HEK293 (cell line): ENCODE data around the gene CNTFR.

Experiments used
- GLIS1 ChIP-seq: fragments of 450-650 bp; formaldehyde crosslinking; IDR thresholded peaks from 2 replicates; pipeline ENCODE4 v1.5.1; 2016; ENCODE audit warnings: missing biosample characterization, missing genetic modification characterization
- MZF1 ChIP-seq: fragments of 450-650 bp; formaldehyde crosslinking; IDR thresholded peaks from 2 replicates; pipeline ENCODE4 v1.5.1; 2017; ENCODE audit warnings: missing biosample characterization, missing genetic modification characterization, borderline replicate concordance
- ZBTB48 ChIP-seq: fragments of 450-650 bp; formaldehyde crosslinking; IDR thresholded peaks from 2 replicates; pipeline ENCODE4 v1.5.1; 2016; ENCODE audit warnings: missing biosample characterization, missing genetic modification characterization
- ZFP69B ChIP-seq: fragments of 450-650 bp; formaldehyde crosslinking; IDR thresholded peaks from 2 replicates; pipeline ENCODE4 v1.5.1; 2016; ENCODE audit warnings: missing biosample characterization, missing genetic modification characterization
- ZNF132 ChIP-seq: fragments of 450-650 bp; formaldehyde crosslinking; IDR thresholded peaks from 2 replicates; pipeline ENCODE4 v1.5.1; 2017; ENCODE audit warnings: missing biosample characterization, missing genetic modification characterization, borderline replicate concordance
- ZNF155 ChIP-seq: fragments of 450-650 bp; formaldehyde crosslinking; IDR thresholded peaks from 2 replicates; pipeline ENCODE4 v1.5.1; 2016; ENCODE audit warnings: missing biosample characterization, missing genetic modification characterization
- ZNF248 ChIP-seq: fragments of 450-650 bp; formaldehyde crosslinking; IDR thresholded peaks from 2 replicates; pipeline ENCODE4 v1.5.1; 2017; ENCODE audit warnings: missing biosample characterization, missing genetic modification characterization
- ZNF366 ChIP-seq: fragments of 450-650 bp; formaldehyde crosslinking; conservative IDR thresholded peaks from 2 replicates; pipeline ENCODE4 v1.5.1; 2016; ENCODE audit warnings: missing biosample characterization, missing genetic modification characterization
- ZNF624 ChIP-seq: fragments of 450-650 bp; formaldehyde crosslinking; IDR thresholded peaks from 2 replicates; pipeline ENCODE4 v1.5.1; 2017; ENCODE audit warnings: missing biosample characterization, missing genetic modification characterization
- ZNF654 ChIP-seq: fragments of 450-650 bp; formaldehyde crosslinking; IDR thresholded peaks from 2 replicates; pipeline ENCODE4 v1.5.1; 2016; ENCODE audit warnings: low read depth, missing biosample characterization, missing genetic modification characterization
- ZNF785 ChIP-seq: fragments of 450-650 bp; formaldehyde crosslinking; IDR thresholded peaks from 2 replicates; pipeline ENCODE4 v1.5.1; 2016; ENCODE audit warnings: missing biosample characterization, missing genetic modification characterization
- ZSCAN23 ChIP-seq: fragments of 450-650 bp; formaldehyde crosslinking; IDR thresholded peaks from 2 replicates; pipeline ENCODE4 v1.5.1; 2016; ENCODE audit warnings: missing biosample characterization, missing genetic modification characterization
- ZSCAN30 ChIP-seq: fragments of 450-650 bp; IDR thresholded peaks from 2 replicates; pipeline ENCODE4 v1.5.1; 2018; ENCODE audit warnings: missing biosample characterization, mild to moderate bottlenecking, missing genetic modification characterization, moderate library complexity
- TF ChIP-seq, protein P1 (sequence below): fragments of 450-650 bp; formaldehyde crosslinking; IDR thresholded peaks from 2 replicates; pipeline ENCODE4 v1.5.1; 2016; ENCODE audit warnings: missing biosample characterization, missing genetic modification characterization, borderline replicate concordance
- TF ChIP-seq, protein P2 (sequence below): fragments of 450-650 bp; formaldehyde crosslinking; IDR thresholded peaks from 2 replicates; pipeline ENCODE4 v1.5.1; 2017; ENCODE audit warnings: missing biosample characterization, missing genetic modification characterization
- TF ChIP-seq, protein P3 (sequence below): fragments of 450-650 bp; formaldehyde crosslinking; IDR thresholded peaks from 2 replicates; pipeline ENCODE4 v1.5.1; 2017; ENCODE audit warnings: missing biosample characterization, missing genetic modification characterization
- TF ChIP-seq, protein P4 (sequence below): fragments of 450-650 bp; formaldehyde crosslinking; IDR thresholded peaks from 2 replicates; pipeline ENCODE4 v1.5.1; 2016; ENCODE audit warnings: missing biosample characterization, missing genetic modification characterization

CNTFR gene

DNA sequence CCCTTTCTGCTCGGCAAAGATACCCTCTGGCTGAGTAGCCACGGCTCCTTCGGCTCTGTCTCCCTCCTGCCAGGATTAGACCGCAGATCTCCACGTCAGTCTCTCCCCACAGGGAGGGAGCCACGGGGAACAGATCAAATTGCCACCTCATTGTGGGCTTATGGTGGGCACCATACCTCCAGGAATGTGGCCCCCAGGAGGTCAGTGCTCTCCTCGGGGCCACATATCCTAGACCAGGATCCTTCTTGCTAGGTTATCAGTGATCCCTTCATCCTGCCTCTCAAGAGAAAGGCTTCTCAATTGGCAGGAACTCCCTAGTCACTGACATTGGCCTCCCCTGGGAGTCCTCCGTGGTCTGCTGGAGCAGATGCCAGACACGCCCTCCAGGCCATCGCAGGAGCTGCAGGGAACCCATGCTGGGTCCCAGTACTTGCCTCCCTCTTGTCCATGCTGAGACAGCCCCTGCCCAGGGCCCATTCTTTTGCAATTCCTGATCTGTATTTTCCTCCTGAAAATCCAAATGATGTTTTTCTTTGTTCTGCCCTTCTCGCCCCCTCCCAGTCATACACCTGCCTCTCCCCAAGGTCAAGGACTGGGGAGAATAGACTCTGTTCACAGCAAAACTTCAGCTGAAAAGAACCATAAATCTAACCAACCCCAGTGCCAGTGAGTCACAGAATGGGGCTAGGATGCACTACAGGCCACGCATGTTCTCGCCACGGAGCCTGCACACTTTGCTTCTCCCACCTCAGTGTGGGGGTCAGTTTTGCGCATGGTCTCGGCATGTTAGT, 35.1 kb downstream of the CNTFR start (continued):
- TF ChIP-seq, protein P1, sequence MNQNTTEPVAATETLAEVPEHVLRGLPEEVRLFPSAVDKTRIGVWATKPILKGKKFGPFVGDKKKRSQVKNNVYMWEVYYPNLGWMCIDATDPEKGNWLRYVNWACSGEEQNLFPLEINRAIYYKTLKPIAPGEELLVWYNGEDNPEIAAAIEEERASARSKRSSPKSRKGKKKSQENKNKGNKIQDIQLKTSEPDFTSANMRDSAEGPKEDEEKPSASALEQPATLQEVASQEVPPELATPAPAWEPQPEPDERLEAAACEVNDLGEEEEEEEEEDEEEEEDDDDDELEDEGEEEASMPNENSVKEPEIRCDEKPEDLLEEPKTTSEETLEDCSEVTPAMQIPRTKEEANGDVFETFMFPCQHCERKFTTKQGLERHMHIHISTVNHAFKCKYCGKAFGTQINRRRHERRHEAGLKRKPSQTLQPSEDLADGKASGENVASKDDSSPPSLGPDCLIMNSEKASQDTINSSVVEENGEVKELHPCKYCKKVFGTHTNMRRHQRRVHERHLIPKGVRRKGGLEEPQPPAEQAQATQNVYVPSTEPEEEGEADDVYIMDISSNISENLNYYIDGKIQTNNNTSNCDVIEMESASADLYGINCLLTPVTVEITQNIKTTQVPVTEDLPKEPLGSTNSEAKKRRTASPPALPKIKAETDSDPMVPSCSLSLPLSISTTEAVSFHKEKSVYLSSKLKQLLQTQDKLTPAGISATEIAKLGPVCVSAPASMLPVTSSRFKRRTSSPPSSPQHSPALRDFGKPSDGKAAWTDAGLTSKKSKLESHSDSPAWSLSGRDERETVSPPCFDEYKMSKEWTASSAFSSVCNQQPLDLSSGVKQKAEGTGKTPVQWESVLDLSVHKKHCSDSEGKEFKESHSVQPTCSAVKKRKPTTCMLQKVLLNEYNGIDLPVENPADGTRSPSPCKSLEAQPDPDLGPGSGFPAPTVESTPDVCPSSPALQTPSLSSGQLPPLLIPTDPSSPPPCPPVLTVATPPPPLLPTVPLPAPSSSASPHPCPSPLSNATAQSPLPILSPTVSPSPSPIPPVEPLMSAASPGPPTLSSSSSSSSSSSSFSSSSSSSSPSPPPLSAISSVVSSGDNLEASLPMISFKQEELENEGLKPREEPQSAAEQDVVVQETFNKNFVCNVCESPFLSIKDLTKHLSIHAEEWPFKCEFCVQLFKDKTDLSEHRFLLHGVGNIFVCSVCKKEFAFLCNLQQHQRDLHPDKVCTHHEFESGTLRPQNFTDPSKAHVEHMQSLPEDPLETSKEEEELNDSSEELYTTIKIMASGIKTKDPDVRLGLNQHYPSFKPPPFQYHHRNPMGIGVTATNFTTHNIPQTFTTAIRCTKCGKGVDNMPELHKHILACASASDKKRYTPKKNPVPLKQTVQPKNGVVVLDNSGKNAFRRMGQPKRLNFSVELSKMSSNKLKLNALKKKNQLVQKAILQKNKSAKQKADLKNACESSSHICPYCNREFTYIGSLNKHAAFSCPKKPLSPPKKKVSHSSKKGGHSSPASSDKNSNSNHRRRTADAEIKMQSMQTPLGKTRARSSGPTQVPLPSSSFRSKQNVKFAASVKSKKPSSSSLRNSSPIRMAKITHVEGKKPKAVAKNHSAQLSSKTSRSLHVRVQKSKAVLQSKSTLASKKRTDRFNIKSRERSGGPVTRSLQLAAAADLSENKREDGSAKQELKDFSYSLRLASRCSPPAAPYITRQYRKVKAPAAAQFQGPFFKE (tag by site-specific recombination) = no peak
- TF ChIP-seq ZFP69B = no peak
- TF ChIP-seq, protein P2, sequence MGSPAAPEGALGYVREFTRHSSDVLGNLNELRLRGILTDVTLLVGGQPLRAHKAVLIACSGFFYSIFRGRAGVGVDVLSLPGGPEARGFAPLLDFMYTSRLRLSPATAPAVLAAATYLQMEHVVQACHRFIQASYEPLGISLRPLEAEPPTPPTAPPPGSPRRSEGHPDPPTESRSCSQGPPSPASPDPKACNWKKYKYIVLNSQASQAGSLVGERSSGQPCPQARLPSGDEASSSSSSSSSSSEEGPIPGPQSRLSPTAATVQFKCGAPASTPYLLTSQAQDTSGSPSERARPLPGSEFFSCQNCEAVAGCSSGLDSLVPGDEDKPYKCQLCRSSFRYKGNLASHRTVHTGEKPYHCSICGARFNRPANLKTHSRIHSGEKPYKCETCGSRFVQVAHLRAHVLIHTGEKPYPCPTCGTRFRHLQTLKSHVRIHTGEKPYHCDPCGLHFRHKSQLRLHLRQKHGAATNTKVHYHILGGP (tag by site-specific recombination) = no peak
- TF ChIP-seq ZBTB48 (tag by site-specific recombination) = 0 out of 2 replicates have a peak, but pooled peaks have one; percentile 21
- peak; percentile 87 for TF ChIP-seq GLIS1 (tag by site-specific recombination)
- TF ChIP-seq ZNF624 (tag by site-specific recombination) = no peak
- peak; percentile 68 for TF ChIP-seq ZNF366
- TF ChIP-seq ZNF654 (tag by site-specific recombination) = no peak
- no peak for TF ChIP-seq ZSCAN23 (tag by site-specific recombination)
- no peak for TF ChIP-seq ZNF785
- no peak for TF ChIP-seq ZNF248
- TF ChIP-seq ZNF132 (tag by site-specific recombination) = no peak
- TF ChIP-seq MZF1 (tag by site-specific recombination) = no peak
- TF ChIP-seq ZNF155 = no peak
- TF ChIP-seq, protein P3, sequence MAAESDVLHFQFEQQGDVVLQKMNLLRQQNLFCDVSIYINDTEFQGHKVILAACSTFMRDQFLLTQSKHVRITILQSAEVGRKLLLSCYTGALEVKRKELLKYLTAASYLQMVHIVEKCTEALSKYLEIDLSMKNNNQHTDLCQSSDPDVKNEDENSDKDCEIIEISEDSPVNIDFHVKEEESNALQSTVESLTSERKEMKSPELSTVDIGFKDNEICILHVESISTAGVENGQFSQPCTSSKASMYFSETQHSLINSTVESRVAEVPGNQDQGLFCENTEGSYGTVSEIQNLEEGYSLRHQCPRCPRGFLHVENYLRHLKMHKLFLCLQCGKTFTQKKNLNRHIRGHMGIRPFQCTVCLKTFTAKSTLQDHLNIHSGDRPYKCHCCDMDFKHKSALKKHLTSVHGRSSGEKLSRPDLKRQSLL (tag by site-specific recombination) = no peak
- TF ChIP-seq, protein P4, sequence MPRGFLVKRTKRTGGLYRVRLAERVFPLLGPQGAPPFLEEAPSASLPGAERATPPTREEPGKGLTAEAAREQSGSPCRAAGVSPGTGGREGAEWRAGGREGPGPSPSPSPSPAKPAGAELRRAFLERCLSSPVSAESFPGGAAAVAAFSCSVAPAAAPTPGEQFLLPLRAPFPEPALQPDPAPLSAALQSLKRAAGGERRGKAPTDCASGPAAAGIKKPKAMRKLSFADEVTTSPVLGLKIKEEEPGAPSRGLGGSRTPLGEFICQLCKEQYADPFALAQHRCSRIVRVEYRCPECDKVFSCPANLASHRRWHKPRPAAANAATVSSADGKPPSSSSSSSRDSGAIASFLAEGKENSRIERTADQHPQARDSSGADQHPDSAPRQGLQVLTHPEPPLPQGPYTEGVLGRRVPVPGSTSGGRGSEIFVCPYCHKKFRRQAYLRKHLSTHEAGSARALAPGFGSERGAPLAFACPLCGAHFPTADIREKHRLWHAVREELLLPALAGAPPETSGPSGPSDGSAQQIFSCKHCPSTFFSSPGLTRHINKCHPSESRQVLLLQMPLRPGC (tag by site-specific recombination) = no peak
- no peak for TF ChIP-seq ZSCAN30
